SHP77 (cell line): ENCODE measurements around the gene MEIKIN.

Experiments
- DNase-seq, 2 experiments: peaks; one replicate each; lab custom pipeline; 2025; lab: John Stamatoyannopoulos, UW

The MEIKIN gene

GRCh38 chr5:131974016-131974415 lies 28.6 kb upstream of the MEIKIN start:
- DNase-seq: no peak

GRCh38 chr5:131973089-131973712 lies 27.7 kb upstream of the MEIKIN start:
- DNase-seq: no peak

GRCh38 chr5:131968396-131968954 lies 23.0 kb upstream of the MEIKIN start:
- DNase-seq: no peak

- DNase-seq: no peak
Observed at GRCh38 chr5:131966551-131966950, 21.1 kb upstream of the MEIKIN start.

- no peak for DNase-seq
Observed at GRCh38 chr5:131965826-131966415, 20.5 kb upstream of the MEIKIN start.

GRCh38 chr5:131959906-131960305 lies 14.4 kb upstream of the MEIKIN start:
- no peak for DNase-seq

GRCh38 chr5:131959136-131959535 lies 13.7 kb upstream of the MEIKIN start:
- DNase-seq: no peak

- DNase-seq: no peak
Observed at GRCh38 chr5:131957721-131958441, 12.4 kb upstream of the MEIKIN start.

- DNase-seq: no peak
Observed at GRCh38 chr5:131953969-131954368, 8.5 kb upstream of the MEIKIN start.

GRCh38 chr5:131952301-131952857 lies 6.9 kb upstream of the MEIKIN start:
- DNase-seq: no peak

- DNase-seq: no peak
Observed at GRCh38 chr5:131950706-131951105, 5.2 kb upstream of the MEIKIN start.

- no peak for DNase-seq
Observed at GRCh38 chr5:131947445-131947844, 2.0 kb upstream of the MEIKIN start.

GRCh38 chr5:131944702-131945550 lies 537 bp downstream of the MEIKIN start:
- no peak for DNase-seq

- no peak for DNase-seq
Observed at GRCh38 chr5:131943916-131944315, 1.5 kb downstream of the MEIKIN start.

GRCh38 chr5:131942016-131942415 lies 3.4 kb downstream of the MEIKIN start:
- DNase-seq: no peak

GRCh38 chr5:131939690-131940345 lies 5.6 kb downstream of the MEIKIN start:
- DNase-seq: no peak

GRCh38 chr5:131932235-131932634 lies 13.2 kb downstream of the MEIKIN start:
- DNase-seq: no peak

- no peak for DNase-seq
Observed at GRCh38 chr5:131928957-131929356, 16.5 kb downstream of the MEIKIN start.

GRCh38 chr5:131926168-131926567 lies 19.3 kb downstream of the MEIKIN start:
- no peak for DNase-seq

GRCh38 chr5:131916481-131916880 lies 29.0 kb downstream of the MEIKIN start:
- no peak for DNase-seq

- no peak for DNase-seq
Observed at GRCh38 chr5:131914472-131914871, 31.0 kb downstream of the MEIKIN start.
